DMS79 (cell line): ENCODE data around the gene BMP7.
A peak's percentile ranks its signal among the peaks of the same experiment; 100 is the strongest.

ENCODE experiments used
- DNase-seq: peaks from one replicate; lab custom pipeline; 2025; lab: John Stamatoyannopoulos, UW

The BMP7 gene

DNA sequence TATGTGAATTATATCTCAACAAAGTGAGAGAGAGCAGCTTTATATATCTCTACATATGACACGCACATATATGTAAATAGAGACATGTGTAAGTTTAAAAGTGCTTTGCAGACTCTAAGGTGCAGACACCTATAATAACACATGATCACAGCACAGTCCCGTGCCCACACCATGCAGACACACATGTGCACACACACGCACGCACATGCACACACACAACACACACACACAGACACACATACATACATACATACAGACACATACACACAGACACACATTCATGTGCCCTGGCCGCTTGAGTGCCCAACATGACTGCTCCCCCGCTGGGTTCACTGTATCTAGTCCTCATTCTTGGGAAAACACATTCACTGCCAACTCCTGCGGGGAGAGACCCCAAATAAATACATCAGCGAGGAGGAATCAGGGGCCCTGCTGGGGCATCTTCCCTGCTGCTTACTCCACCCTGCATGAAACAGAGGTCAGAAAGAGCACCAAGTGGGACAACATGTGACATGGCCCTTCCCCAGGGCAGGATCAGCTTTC is 121.3 kb downstream of the BMP7 start:
- DNase-seq = no peak

DNA sequence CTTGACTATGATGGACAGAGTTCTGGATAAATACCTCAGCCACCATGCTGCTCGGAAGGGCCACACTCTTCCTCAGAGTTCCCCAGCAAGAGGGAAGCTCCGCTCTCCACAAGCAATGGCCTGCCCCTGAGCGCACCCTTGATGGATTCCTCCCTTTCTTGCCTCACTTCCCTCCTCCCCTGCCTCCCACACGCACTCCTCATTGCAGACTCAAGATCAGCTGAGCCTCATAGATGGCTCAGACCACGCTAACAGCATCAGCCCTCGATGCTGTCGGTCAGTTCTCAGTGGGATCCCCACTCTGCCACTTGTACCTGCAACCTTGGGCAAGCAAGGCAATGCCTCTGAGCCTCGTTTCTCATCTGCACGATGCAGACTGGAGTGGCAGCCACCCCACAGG is 123.3 kb downstream of the BMP7 start:
- DNase-seq = no peak

GRCh38 chr20:57142667-57143066 is 123.8 kb downstream of the BMP7 start:
- DNase-seq = no peak

DNA sequence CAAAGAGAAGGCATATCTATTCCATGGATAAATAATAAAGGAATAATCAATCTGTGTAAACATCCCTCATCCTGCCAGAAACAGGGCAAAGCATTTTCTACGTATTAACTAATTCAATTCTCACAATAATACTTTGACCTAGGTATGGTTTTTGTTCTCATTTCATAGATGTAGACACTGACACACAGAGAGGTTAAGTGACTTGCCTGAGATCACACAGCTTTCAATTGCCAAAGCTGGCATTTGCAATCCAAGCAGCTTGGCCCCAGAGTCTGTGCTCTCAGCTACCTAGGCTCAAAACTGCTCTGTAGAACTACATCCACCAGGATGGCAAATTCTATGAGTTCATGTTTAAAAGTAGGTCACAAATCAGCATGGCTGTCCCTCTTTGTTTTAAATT is 124.9 kb downstream of the BMP7 start:
- no peak for DNase-seq

- no peak for DNase-seq
Measured at GRCh38 chr20:57140416-57140965, 126.0 kb downstream of the BMP7 start.

- DNase-seq = no peak
Measured at GRCh38 chr20:57139342-57140093, 126.9 kb downstream of the BMP7 start.

GRCh38 chr20:57138198-57138995 is 128.0 kb downstream of the BMP7 start:
- no peak for DNase-seq

DNA sequence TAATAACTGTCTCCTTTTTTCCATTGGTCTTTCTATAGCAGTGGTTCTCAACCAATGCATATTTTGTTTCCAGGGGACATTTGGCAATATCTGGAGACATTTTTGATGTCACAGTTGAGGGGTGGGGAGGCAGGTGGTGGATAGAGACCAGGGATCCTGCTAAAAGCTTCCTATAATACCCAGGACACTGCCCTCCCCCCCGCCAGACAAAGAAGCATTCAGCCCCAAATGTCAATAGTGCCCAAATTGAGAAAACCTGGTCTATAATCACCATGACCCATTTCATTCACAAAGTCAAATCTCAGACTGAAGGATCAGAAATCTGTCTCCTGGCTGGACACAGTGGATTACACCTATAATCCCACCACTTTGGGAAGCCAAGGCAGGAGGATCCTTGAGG is 128.8 kb downstream of the BMP7 start:
- no peak for DNase-seq

DNA sequence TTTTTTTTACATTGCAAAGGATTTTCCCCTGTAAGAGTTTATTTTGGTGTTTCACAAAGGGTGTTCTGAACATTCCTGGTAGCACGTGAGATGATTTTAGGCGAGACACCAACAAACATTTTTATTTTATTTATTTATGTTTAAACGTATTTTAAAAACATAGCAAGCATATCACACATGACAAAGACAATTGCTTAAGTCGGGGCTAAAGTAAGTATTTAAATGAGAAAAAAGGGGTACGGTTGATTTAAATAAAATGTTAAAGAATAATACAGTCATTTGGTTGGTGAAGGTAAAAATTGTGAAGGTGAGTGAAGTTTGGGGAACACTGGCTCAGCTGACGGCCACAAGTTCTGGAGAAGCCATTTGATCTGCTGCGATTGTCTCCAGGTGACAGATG is 129.7 kb downstream of the BMP7 start:
- no peak for DNase-seq

DNA sequence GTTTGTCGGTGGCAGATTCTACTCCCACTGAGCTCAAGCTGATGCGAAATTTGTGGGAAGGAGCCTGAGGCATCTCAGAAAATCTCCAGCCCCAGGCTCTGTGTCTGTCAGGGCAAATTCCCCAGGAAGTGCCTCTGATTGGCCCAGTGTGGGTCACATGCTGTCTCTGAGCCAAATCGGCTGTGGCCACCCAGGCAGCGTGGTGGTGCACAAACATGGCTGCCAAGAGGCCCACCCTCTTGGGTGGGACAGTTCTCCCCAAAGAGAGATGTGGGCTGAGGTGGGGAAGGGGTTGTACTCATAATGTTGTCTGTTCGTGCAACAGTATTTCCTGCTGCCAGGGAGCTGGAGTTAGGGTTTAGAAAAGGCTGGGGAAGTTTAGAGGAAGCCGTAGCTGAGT is 130.6 kb downstream of the BMP7 start:
- no peak for DNase-seq

GRCh38 chr20:57134804-57135203 is 131.6 kb downstream of the BMP7 start:
- DNase-seq = no peak

DNA sequence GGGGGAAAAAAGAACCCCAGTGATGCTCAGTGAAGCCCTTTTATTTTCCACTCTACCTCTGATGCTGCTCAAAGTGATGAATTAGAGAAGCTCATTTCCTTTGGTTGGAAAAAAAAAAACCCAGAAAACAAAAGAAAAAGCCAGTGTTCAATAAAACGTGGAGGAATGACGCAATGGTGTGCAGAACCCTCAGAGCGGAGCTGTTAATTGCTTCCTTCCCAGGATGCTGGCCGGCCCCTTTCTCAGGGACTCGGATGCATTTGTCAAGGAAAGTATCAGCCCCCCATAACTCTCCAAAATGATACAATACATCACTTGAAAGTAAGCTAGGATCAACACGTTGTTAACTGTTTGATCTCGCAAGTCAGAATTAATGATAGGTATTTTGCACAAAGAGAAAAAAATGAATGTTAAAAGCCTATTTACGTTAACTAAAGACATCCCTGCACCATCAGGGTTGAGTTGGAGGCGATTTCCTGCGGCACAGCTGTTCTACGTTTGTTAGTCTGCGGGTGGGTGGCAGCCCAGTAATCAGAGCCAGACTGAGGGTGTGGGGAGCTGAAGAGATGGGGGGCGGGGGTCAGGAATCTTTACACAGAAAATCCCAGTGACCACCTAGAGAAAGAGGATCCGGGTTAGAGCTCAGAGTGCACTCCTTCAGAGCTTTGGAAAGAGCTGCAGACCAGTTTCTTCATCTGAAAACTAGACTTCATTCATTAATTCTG is 132.4 kb downstream of the BMP7 start:
- DNase-seq = no peak

GRCh38 chr20:57131601-57132391 is 134.6 kb downstream of the BMP7 start:
- DNase-seq = no peak

GRCh38 chr20:57131077-57131476 is 135.4 kb downstream of the BMP7 start:
- DNase-seq = no peak

- DNase-seq = no peak
Measured at GRCh38 chr20:57130160-57130772, 136.2 kb downstream of the BMP7 start.

- no peak for DNase-seq
Measured at GRCh38 chr20:57129303-57129702, 137.1 kb downstream of the BMP7 start.

DNA sequence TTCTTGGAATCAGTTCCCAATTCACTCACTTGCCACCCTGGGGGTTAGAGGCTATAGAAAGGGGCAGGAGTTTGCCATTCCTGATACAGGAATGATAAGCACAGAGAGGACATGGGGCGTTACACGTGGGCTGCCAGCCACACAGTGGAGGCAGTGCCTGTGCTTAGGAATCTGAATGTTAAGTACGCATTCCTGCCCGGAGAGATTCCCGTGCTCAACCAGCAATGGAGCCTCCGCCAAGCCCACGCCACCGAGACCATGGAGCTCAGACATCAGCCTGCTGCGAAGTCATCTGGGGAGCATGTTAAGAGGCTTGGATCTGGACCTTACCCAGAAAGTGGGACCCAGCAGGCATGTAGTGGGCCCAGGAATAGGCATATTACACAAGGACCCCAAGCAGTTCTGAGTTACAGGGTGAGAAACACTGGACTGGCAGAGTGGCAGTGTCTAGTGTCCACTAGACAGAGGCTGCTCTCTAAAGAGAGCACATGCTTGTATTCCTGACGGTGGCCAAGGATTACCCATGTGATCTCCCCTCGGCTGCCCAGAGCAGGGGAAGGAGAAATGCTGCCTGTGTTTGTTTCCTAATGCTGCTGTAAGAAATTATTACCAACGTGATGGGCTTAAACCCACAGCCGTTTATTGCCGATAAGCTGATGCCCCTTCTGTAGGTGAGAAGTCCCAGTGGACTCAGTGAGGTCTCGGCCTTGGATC is 138.2 kb downstream of the BMP7 start:
- DNase-seq = no peak

GRCh38 chr20:57126481-57127092 is 139.9 kb downstream of the BMP7 start:
- DNase-seq = no peak

DNA sequence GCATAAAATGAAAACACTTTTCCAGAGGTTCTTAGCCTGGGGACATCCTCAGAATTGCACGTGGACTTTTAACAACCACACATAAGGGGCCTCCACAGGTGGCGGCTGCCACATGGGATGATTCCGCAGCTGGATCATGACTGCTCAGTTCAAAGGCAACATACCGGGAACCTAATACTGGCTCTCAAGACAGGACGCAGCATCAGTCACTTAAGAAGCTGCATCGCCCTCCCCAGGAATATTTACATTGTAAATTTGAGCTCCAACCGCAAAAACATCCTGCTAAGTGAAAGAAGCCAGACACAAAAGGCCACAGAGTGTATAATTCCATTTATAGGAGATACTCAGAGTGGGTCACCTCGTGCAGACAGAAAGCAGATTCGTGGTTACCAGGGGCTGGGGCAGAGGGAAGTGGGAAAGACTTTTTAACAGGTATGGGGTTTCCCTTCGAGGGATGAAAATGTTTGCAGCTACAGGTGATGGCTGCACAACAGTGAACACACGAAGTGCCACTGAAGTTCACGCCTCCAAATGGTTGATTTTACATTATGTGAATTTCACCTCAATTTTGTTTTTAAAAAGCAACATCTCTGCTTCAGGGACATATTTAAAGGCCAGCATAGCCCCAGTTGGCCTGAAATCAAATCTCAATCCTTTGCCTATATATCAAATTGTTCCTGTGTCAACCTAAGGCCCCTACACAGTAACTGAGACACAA is 141.5 kb downstream of the BMP7 start:
- peak; percentile 70 for DNase-seq
